GM15510 (cell line): Measurements from ENCODE around the gene TET1.

Source experiments
- POLR2A ChIP-seq: IDR thresholded peaks from 3 replicates; pipeline ENCODE4 v1.6.1; 2011; ENCODE audit warnings: borderline replicate concordance; ENCODE audit not compliant: insufficient read length; ENCODE audit errors: extremely low read depth

Gene TET1

DNA sequence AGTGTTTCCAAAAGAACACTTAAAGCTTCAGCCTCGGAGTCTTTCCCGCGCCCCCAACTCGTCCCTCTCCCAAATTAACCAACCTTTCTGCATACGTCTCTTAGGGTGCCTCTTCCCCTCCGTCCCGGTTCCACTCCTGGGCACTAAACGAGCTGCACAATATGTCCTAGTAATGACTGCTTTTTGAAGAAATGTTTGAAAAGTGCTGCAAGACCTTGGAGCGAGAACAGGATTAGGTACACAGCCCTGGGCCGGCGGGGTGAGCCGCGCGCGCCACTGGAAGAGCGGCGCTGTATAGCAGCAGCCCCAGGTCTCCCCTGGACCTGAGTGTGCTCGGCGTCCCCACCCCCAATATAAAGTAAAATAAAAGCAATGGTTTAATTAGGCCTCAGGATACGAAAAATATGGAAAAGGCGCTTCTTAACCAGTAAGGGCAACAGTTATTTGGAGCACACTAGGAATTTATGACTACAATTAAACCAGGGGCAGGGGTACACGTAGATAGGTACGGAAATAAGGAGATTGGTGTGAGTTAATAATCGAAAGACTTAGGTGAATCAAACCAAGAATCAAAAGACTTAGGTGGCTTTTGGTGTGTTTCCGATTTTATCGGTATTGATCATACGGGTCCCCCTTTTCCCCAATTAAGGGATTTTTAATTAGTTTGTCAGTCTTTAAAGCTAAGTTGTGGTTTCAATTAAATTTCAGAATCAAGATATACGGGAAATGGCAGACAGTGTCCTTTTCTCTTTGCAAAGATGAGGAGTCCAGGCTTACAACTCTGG lies 1.9 kb downstream of the TET1 start:
- TF ChIP-seq POLR2A, result no peak

DNA sequence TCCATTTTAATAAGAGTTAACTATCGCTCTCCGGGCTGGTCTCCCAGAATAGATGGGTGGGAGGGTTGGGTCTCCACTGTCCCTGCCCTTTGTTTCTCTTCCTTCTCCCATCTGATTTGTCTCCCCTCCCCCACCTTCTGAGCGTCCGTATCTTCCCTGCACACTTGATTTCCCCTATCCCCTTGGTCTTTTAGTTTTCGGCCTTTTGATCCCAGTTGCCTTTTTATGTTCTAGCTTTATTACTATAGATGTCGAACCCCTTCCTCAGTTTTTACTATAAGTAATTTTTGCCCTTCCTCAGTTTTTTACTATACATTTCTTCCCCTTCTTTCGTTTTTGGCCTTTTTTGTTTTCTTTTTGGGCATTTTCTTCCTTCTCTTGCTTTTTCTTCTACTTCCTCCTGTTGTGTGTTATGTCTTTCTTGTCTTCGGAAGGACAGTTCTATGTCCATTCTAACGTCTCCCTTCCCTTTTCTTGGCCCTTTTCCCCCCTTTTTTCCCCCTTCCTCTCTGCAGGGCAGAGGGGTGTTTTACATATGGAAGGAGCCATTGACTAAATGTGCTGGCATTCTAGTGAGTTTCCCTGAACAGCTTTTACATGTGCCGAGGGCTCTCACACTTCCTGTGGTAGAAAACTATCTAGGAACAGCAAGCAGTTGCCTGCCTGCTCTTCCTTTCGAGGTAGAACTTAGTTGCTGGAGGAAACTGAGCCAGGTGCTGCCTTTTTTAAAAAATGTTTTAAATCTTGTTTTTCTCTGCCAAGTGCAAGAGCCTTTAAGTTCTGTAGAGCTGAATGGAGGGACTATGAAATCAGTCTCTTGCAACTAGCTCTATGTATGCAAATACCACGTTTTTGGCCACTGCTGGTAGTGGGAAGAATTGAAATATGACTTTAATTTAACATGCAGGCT lies 2.8 kb downstream of the TET1 start:
- TF ChIP-seq POLR2A, result no peak

DNA sequence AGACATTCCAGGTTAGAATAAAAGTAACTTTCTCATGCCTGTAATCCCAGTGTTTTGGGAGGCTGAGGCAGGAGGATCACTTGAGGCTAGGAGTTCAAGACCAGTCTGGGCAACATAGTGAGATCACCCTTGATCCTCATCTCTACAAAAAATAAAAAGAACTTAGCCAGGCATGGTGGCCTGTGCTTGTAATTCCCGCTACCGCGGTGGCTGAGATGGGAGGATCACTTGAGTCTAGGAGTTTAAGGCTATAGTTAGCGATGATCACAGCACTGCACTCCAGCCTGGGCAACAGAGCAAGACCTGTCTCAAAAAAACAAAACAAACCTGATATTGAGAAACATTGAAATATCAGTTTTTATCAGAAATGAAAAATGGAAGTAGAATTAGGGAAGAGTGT lies 4.6 kb downstream of the TET1 start:
- TF ChIP-seq POLR2A, result no peak

DNA sequence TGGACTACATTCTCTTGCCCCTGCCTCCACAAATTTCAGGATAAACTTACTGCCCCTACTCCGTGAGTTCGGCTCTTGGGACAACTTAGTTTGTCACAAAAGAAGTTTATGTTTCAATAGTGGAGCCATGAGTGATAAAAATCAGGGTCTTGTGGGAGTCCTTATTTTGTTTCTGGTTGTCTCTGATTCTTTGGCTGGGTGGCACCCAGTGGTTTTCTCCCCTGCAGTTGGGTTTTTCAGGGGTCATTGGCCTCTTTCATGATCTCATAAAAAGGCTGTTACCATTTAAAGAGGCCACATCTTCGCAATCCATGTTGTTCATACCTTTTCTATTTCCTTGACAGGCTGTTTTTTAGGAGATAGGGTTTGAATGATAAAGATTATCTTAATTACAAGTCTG lies 5.5 kb downstream of the TET1 start:
- TF ChIP-seq POLR2A, result no peak

DNA sequence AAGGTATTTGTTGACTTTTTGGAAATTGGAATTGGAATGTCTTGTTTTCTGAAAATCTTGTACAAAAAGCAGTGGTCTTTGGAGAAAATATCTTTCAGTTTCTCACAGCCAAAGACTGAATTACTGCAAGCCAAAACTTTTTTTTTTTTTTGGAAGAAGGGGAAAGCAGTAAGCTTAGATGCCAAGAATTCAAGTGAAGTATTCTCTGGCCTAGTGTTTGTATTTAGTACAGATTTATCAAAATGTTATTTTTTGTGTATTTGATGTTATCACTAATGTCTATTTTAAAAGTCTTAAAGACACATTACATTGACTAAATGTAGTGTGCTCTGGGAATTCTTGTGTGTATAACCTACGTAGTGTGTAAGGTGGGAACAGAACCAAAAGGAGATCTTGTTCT lies 6.2 kb downstream of the TET1 start:
- no peak for TF ChIP-seq POLR2A

DNA sequence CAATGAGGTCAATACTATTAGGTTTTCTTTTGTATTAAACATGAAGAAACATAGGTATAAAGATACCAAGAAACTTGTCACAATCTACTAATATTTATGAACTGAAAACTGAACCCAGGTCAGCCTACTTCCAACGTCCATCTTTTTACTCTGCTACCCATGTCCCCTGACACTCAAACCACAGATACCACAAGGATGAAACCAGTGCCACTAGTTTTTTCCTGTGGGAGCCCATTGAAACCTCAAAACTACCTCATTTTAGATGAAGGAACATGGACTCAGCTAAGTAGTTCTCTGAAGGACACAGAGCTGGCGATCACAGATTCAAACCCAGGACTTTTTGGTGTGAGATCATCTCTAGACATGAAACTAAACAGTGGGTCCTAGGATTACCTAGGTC lies 6.8 kb downstream of the TET1 start:
- no peak for TF ChIP-seq POLR2A

DNA sequence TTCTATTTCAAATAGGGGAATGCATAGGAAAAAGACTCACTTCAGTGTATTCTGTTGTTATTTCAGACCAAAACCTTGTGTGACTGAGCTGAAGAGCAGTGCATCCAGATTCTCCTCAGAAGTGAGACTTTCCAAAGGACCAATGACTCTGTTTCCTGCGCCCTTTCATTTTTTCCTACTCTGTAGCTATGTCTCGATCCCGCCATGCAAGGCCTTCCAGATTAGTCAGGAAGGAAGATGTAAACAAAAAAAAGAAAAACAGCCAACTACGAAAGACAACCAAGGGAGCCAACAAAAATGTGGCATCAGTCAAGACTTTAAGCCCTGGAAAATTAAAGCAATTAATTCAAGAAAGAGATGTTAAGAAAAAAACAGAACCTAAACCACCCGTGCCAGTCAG lies 12.0 kb downstream of the TET1 start:
- TF ChIP-seq POLR2A, result no peak

DNA sequence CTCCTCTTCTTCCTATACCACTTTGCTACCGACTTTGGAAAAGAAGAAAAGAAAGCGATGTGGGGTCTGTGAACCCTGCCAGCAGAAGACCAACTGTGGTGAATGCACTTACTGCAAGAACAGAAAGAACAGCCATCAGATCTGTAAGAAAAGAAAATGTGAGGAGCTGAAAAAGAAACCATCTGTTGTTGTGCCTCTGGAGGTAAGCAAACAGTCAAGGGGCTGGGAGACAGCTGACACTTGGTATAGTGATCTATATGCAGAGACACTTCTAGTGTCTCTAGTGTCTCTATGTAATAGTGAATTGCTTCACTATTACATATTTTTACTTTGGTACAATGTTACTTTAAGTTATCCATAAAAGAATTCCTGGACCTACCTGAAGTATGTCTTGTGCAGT lies 13.9 kb downstream of the TET1 start:
- no peak for TF ChIP-seq POLR2A

DNA sequence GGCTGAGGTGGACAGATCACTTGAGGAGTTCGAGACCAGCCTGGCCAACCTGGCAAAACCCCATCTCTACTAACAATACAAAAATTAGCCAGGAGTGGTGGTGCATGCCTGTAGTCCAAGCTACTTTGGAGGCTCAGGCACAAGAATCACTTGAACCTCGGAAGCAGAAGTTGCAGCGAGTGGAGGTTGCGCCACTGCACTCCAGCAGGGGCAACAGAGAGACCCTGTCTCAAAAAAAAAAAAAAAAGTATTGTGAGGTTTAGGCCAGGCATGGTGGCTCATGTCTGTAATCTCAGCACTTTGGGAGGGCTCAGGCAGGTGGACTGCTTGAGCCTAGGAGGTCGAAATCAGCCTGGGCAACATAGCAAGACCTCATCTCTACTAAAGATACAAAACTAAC lies 16.0 kb downstream of the TET1 start:
- TF ChIP-seq POLR2A, result no peak

DNA sequence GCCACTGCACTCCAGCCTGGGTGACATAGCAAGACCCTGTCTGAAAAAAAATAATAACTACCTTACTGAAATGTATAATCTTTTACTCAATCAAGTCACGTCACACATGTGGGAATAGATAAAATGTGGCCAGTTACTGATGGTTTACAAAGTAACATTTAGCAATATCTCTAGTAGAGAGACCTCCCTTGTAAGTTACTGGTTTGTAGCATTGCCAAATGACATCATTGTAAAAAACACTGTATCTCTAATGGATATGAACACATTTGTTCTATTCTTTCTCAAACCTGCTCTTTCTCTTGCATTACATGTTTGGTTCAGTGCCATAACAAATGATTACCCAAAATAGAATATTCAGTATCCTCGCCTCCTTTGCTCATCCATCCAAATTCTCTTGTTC lies 18.8 kb downstream of the TET1 start:
- no peak for TF ChIP-seq POLR2A

DNA sequence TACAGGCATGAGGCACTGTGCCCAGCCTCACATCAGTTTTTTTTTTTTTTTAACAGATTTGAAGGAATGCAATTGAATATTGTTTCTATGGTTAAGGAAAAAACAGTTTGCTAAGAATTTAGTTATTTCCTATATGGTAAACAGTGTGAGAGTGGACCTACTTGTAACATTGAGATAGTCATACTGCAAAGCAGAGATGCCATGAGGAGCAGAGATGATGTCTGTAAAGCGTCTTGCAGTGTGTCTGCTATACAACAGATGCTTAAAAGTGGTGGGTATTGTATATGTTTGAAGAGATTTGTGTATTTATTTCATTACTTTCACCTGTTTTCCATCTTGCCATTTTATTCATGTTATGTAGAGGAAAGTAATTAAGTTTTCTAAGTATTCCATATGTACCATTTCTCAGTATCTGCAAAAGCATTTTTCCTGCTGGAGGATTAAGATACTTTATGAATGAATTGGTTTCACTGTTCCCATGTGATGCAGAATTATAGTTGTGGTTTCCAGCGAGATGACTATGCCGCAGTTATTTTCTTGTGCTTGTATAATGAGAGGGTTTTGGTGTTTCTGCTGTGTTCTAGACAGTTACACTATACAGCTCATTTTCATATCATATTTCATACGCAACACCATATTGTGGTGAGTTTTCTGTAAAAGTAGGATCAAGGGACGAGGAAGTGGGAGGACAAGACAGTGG lies 26.6 kb downstream of the TET1 start:
- no peak for TF ChIP-seq POLR2A

DNA sequence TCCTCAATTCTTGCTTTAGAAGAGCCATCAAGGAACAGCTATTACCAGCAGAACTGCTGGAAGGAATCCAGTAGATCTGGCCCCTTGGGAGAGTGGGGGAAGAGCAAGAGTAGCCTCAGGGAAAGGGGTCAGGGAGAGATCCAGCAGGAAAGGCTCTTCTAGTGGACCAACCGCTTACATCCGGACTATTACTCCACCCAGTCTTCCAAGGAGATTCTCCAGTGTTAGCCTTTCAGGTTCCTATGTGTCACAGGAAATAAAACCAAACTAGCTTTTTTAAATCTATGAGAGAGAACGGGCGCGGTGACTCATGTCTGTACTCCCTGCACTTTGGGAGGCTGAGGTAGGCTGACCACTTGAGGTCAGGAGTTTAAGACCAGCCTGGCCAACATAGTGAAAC lies 34.3 kb downstream of the TET1 start:
- TF ChIP-seq POLR2A, result no peak

DNA sequence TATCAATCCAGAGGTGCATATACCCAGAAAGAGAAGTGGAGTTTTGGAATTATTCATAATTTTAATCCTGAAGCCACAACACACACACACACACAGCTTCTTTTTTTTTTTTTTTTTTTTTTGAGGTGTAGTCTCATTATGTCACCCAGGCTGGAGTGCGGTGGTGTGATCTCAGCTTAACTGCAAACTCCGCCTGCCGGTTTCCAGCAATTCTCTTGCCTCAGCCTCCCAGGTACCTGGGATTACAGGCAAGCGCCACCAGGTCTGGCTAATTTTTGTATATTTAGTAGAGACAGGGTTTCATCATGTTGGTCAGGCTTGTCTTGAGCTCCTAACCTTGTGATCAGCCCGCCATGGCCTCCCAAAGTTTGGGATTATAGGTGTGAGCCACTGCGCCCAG lies 35.4 kb downstream of the TET1 start:
- no peak for TF ChIP-seq POLR2A

DNA sequence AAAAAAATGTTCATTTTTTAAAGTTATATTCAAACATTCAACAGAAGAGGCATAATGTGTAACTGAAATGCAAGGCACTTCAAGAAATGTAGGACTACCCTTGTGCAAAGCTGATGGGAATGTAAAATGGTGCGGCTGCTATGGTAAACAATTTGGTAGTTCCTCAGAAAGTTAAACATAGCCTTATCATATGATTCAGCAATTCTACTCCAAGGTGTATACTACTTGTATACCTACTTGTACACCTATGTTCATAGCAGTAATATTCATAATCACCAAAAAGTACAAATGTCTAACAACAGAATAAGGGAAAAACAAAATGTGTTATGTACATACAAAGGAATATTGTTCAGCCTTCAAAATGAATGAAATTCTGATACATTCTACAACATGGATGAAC lies 37.3 kb downstream of the TET1 start:
- no peak for TF ChIP-seq POLR2A

DNA sequence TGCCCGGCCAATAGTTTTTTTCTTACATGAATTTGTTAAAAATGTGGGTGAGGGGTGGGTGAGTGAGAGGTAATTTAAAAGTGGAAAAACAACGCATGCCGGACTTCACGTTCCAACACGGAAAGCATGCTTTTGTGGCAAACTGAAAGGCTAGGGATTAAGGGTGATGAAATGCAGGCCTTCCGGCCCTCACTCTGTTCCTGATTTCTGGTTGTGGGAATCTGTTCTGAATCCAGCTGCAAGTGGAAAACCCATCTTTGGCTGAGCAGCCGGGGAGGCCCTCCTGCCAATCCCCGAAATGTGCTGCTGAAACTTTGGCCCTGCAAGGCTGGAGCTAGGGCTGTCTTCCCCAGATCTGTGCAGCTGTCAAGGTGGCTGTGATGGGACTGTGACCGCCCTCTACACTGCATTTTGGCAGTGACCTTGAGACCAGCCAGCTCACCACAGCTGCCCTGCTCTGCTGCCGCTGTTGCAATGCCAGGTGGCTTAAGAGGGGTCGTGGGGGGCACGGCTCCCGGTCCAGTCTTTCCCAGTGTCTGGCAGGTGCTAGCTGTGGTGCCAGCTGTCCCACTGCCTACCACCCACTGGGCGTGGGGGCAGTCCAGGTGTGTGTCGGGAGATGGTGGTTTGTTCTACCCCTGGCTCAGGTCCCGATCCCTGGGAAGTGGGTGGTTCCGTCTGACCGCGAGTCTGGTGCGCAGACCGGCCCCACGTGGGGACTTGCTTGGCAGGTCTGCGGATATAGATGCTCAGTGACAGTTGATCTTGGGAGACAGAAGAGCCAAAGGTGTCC lies 39.0 kb downstream of the TET1 start:
- no peak for TF ChIP-seq POLR2A

DNA sequence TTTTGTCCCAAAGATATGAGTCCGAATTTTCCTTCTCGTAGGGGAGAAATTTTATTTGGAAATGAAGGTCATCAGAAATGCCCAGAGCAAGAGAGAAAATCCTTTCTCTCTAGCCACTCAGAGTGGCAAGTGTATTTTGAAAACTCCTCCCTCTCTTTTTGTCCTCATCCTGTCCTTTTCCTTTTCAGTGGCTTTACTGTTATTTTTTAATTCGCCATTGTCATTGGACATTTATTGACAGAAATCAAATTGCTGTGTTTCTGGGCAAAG lies 39.6 kb downstream of the TET1 start:
- TF ChIP-seq POLR2A, result no peak
